ENCODE measurements around the gene CD82.
"Not testable (repeated sequence)": the region's sequence is repeated elsewhere in the genome, so short reads cannot be mapped to it uniquely, and the experiment has no call there.

The CD82 gene

DNA sequence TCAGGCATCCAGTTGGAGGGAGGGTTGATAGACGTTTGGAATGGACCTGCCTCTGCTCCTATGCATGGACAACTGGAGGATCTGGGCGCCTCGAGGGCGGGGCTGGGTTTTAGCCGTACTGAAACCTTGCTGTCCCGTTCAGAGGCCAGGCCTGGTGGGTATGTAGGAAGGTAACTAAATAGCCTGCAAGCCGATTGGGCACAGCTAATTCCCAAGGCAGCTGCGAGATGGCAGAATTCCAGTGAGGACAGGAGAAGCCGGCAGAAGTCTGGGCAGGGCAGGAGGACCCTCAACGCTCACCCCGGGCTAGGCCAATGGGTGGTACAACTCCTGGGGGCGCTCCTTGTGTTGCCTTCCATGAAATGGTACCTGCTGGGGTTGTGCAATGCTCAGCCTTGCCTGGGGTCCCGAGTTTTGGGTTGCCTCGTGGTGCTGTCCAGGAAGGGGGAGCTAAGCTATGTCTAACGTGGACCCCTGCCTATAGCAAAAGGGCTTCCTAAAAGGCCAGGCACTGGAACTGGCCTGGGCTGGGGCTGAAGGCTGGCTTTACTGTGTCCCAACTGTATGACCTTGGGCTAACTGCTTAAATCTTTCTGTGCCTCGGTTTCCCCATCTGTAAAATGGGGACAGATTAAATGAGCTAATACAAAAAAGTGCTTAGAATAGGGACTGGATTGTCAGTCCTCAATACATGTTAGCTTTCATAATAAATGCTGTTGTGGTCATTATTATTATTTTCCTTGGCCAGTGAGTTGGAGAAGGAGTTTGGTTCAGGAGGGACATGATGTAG lies 30.1 kb upstream of the CD82 start:
- no peak for DNase-seq

DNA sequence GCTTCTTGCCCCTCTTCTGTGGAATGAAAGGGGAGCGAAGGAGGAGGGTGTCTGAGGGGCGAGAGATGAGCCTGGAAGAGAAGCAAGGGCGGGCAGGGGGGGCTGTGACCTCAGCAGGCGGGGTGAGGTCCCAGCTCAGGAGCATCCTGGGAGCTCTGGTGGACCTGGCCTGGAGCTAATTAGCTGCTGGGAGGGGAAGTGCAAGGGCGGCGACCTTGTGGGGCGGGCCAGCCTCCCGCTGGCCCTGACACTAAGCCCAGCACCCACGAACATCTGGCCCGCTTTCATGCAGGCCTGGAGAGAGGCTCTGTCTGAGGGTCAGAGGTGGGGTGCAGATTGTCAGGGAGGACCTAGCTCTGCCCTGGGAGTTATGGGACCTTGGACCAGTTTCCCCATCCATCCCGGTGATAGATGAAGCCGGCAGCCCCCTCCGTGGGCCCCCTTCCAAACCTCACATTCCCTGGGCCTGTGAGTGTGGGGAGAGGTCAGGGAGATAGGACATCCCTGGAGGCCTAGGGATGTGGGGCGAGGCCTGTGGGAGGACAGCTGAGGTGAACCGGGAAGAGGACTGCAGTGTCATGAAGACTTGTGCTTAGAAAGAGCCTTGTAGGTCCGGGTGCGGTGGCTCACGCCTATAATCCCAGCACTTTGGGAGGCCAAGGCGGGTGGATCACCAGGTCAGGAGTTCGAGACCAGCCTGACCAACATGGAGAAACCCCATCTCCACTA lies 28.5 kb upstream of the CD82 start:
- DNase-seq = no peak

DNA sequence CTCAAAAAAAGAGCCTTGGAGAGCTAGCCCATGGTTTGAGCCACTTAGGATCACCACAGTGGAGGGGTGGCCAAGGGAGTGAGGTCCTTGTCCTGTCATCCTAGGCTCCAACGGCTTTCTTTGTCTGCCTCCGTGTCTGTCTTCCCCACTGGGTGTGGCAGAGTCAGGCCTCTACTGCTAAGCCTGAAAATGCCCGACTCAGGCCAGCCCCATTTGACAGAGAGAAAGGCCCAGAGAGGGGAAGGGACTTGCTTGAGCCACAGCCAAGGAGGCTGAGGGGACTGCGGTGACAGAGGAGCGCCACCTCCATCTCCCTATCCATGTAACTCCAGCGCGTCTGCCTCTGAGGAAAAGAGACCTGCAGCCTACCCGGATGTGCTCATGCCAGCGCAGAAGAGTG lies 27.8 kb upstream of the CD82 start:
- DNase-seq = no peak

DNA sequence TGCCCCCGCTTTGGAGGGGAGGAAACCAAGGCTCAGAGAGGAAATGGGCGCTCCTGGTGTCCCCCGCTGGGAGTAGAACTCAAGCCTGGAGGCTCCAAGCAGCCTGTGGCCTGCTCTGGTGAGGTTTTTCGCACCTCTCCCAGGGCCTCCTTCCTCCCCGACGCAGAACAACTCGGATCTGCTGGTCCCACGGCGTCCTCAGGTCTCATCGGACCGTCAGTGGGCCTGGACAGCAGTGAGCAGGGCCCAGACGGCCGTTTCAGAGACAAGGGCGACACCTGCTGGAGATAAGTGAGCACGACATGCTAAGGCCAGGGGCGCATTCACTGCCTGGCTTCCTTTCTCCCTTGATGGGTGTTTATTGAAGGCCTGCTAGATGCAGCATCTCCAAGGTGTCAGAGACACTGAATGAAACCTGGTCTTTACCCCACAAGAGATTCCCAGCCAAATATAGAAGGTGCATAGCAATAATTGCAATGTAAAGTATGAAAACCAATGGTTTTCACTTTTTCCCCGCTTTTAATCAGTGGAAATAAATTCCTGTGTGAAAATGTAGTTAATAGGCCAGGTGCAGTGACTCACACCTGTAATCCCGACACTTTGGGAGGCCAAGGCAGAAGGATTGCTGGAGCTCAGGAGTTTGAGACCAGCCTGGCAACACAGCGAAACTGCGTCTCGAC lies 26.9 kb upstream of the CD82 start:
- DNase-seq = peak; percentile 63

DNA sequence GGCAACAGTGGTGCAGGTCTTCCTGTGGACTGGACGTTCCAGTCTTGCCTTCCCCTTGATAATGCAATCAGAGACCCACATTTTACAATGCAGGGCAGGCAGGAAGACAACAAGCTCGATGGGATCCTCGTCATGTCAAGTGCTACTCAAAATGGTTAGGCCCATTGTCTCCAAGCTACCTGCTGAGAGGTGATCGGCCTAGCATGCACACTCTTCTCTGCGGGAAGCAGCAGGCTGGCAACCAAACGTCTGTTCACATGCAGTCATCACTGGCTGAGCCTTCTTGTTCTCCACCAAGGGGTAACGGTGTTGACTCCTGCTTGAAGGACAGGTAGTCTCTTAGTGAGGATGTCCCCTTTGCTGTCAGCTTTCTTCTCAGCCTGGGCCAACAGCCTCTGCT lies 25.5 kb upstream of the CD82 start:
- no peak for DNase-seq

DNA sequence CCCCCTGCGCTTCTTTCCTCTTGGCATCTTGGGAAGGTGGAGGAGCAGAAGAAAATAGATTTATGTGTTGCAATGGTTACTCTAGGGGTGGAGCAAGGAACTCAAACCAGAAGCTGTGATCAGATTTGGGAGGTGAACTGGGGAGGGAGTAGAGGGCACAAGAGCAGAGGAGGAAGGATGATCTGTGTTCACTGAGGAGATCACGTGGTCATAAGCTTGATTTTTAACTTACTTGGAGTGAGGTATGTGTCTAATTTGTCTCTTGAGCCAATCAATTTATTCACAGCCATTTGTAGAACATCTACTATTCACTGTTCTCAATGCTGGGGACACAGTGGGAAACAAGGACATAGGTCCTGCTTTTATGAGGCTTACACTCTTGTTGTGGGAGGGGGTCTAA lies 24.8 kb upstream of the CD82 start:
- DNase-seq = no peak

DNA sequence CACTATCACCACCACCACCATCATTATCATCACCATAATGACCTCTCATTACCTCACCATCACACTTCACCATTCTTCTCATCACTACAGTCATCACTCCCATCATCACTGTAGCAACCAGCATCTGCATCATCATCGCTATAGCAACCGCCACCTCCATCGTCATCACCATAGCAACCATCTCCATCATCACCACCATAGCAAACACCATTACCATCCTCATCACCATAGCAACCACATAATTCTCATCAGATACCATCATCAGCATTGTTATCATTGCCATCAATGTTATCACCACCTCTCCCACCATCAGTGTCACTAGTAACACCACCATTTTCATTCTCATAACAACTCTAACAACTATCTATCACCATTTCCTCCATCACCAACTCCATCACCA lies 23.1 kb upstream of the CD82 start:
- DNase-seq = no peak

DNA sequence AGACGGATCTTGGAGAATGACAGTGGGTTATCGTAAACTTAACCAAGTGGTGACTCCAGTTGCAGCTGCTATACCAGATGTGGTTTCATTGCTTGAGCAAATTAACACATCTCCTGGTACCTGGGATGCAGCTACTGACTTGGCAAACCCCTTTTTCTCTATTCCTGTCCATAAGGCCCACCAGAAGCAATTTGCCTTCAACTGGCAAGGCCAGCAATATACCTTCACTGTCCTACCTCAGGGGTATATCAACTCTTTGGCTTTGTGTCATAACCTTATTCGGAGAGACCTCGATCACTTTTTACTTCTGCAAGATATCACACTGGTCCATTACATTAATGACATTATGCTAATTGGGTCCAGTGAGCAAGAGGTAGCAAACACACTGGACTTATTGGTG lies 18.5 kb upstream of the CD82 start:
- DNase-seq = not testable (repeated sequence)

DNA sequence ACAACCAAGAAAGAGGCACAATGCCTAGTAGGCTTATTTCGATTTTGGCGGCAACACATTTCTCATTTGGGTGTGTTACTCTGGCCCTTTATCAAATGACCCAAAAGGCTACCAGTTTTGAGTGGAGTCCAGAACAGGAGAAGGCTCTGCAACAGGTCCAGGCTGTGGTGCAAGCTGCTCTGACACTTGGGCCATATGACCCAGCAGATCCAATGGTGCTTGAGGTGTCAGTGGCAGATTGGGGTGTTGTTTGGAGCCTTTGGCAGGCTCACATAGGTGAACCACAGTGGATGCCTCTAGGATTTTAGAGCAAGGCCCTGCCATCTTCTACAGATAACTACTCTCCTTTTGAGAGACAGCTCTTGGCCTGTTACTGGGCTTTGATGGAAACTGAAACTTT lies 17.9 kb upstream of the CD82 start:
- not testable (repeated sequence) for DNase-seq

DNA sequence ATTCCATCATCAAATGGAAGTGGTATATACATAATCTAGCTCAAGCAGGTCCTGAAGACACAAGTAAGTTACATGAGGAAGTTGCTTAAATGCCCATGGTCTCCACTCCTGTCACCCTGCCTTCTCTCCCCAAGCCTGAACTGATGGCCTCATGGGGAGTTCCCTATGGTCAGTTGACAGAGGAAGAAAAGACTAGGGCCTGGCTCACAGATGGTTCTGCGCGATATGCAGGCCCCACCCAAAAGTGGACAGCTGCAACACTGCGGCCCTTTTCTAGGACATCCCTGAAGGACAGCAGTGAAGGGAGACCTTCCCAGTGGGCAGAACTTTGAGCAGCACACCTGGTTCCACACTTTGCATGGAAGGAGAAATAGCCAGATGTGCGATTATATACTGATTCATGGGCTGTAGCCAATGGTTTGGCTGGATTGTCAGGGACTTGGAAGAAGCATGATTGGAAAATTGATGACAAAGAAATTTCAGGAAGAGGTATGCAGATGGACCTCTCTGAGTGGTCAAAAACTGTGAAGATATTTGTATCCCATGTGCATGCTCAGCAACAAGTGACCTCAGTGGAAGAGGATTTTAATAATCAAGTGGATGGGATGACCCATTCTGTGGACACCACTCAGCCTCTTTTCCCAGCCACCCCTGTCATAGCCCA lies 17.3 kb upstream of the CD82 start:
- DNase-seq = no peak

DNA sequence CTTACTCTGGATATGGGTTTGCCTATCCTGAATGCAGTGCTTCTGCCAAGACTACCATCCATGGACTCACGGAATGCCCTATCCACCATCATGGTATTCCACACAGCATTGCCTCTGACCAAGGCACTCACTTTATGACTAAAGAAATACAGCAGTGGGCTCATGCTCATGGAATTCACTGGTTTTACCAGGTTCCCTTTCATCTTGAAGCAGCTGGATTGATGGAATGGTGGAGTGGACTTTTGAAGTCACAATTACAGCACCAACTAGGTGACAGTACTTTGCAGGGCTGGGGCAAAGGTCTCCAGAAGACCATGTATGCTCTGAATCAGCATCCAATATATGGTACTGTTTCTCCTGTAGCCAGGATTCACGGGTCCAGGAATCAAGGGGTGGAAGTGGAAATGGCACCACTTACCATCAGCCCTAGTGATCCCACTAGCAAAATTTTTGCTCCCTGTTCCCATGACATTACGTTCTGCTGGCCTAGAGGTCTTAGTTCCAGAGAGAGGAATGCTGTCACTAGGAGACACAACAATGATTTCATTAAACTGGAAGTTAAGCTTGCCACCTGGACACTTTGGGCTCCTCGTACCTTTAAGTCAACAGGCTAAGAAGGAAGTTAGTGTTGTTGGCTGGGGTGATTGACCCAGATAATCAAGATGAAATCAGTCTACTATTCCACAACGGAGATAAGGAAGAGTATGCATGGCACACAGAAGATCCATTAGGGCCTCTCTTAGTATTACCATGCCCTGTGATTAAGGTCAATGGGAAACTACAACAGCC lies 16.3 kb upstream of the CD82 start:
- DNase-seq = not testable (repeated sequence)

DNA sequence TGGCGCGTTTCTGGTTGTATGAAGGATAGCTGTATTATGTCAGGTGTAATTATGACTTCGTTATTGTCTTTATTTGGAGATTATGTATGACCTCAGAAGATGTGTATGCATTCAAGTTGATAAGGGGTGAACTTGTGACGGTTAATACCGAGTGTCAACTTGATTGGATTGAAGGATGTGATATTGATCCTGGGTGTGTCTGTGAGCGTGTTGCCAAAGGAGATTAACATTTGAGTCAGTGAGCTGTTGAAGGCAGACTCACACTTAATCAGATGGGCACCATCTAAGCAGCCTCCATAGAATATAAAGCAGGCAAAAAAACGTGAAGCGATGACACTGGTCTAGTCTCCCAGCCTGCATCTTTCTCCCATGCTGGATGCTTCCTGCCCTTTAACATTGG lies 15.3 kb upstream of the CD82 start:
- DNase-seq = no peak

DNA sequence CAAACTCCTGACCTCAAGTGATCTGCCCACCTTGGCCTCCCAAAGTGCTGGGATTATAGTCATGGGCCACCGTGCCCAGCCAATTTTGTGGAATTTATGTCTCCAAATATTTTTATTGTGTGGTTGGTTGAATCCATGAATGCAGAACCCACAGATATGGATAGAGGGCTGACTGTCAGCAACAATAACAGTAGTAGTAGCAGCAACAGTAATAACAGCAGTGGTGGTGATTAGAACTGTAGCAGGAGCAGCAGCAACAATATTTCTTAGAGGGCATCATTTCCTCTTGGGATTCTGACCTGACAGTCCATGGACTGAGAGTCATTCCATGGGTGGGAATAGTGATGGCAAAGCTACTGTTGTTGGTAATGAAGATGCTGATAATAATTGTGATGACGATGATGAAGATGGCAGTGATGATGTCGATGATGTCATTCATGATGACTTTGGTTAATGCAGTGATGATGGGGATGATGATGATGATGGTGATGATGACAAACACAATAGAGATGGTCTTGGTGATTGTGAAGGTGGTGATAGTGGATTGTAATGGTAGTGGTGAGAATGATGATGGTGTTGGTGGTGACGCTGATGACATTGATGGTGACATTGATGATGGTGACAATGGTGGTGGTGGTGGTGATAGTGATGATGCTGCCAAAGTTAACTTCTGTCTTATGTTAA lies 13.9 kb upstream of the CD82 start:
- DNase-seq = no peak

DNA sequence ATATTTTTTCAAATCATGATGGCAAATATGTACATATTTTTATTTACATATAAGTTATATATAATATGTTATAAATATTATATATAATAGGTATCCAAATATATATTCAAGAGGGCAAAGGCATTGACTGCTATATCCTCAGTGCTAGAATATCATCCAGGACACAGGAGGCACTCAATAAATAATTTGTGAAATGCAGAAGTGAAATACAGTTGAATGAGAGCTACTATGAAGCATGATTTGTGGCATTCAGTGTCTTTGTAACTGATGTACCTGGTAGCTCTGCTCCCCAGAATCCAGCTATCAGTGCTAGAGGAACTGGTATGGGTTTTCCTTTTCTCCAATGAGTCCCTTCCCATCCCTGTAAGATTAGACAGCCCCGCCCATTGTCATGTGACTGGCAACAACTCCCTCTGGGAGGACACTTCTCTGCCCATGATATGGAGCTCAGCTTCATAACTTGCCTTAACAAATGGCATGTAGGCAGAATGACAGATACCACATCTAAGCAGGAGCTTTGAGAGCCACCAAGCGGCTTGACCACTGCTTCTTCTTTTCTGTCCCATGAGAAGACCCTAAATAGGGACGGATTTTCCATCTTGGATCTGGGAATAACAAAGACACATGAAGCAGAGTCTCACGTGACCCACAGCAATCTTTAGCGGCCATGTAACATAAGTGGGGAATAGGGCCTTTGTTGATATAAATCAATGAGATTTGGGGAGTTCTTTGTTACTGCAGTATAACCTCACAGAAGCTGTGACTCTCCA lies 10.2 kb upstream of the CD82 start:
- DNase-seq = no peak

DNA sequence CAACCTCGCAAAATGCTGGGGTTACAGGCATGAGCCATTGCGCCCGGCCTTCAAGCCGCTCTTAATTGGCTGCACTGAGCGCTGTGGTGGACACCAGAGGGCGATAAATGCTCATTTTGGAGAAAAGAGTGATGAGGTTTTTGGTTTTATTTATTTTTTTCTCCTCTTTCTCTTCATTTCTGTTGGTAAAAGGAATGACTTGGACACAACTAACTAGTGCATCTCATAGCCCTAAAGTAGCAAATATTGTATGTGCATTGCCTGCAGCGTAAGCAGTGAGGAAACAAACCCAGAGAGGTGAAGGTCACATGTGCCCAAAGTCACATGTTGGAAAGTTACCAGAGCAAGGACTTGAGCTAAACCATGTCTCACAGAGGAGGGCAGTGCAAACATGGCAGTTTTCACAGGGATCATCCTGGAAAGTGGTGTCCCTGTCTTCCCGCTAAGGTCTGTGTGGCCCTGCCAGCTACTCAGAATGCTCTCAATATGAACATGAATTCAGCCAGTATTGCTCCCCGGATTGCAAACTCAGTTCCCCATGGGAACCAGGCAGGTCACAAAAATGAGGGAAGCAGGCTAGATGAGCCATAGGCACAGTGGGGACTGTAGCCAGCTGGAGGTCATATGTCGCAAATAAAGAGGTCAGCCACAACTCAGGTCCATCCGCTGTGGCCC lies 8.6 kb upstream of the CD82 start:
- peak; percentile 56 for DNase-seq

DNA sequence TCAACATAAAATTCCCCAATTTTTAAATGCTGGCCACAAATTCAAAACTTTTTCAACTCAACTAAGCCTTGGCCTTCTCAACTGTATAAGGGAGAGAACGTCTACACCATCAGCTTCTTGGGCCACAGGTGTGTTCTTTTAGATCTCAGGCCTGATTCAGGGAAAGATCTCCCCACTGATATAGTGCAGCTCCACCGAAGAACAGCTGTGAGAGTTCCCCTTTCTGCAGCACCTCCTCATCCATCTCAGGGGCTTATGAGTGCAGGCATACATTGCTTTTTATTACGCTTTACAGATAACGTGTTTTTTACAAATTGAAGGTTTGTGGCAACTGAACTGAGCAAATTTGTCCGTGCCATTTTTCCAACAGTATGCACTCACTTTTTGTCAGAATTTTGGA lies 8.0 kb upstream of the CD82 start:
- DNase-seq = no peak

DNA sequence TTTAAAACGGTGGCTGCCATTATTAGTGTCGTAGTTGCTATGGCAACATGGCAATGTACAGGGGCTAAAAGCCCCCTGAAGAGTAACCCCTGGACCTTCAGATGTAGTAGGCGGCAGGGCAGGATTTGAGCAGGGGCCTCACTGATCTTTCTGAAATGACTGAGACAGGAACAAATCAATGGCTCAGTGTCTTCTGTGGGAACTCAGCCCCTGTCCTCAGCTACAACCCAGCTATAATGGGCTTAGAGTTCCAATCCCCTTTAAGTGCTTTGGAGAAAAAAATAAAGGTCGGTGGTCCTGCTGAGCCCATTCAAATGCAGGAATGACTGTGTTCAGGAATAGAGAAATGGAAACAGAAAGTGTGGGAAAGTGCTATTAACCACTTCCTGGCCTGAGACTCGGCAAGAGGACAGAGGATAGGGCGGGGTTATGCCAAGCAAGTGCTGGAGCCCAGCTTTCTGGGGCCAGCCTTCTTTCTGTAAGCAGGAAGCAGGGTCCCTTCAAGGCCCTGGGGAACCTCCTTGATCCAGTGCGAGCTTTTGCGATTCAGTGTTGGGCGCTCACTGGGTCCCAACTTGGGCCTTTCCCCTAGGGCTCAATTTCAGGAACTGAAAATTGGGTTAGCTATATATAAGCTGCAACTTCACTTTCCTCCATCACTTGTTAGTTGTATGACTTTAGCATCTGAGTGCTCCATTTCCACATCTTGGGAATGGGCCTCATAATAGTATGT lies 6.1 kb upstream of the CD82 start:
- DNase-seq = peak; percentile 54

DNA sequence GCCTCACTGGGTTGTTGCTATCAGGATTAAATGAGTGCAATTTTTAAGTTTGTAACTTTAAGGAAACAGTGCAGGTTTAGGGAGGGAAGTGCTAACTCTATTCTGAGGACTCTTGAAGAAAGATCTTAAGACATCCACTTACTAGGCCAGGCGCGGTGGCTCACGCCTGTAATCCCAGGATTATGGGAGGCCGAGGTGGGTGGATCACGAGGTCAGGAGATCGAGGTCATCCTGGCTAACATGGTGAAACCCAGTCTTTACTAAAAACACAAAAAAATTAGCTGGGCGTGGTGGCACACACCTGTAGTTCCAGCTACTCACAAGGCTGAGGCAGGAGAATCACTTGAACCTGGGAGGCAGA lies 5.5 kb upstream of the CD82 start:
- not testable (repeated sequence) for DNase-seq

DNA sequence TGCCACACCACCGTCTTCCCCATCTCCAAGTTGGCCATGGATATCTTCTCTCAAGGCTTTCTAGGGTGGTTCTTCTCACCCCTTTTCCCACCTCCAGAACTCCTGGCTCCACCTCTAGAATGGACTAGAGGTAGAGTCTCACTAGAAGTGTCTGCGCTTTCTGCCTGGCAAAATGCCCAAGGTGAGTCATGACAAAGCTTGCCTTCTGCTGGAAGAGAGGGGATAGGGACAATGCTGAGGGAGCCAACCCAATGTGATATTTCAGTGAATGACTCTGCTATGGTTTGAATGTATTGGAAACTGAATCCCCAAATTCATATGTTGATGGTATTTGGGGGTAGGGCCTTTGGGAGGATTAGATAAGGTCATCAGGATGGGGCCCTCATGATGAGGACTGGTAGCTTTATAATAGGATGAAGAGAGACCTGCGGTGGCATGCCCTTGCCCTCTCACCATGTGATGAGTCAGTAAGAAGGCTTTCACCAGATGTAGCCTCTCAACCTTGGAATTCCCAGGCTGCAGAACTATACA lies 4.1 kb upstream of the CD82 start:
- DNase-seq = no peak
